ENCODE measurements around the gene RAD23A. TPM values are rescaled to one million over a fixed set of nuclear protein-coding genes. Genes with fewer than 3 reads are reported as not detected.
"Not testable (repeated sequence)": the region's sequence is repeated elsewhere in the genome, so short reads cannot be mapped to it uniquely, and the experiment has no call there.

Gene RAD23A
- 100 to 1,000 TPM in 2 of 3 donors, 10 to 100 TPM in 1; 58.1 to 159 (median 133) TPM for polyA plus RNA-seq

DNA sequence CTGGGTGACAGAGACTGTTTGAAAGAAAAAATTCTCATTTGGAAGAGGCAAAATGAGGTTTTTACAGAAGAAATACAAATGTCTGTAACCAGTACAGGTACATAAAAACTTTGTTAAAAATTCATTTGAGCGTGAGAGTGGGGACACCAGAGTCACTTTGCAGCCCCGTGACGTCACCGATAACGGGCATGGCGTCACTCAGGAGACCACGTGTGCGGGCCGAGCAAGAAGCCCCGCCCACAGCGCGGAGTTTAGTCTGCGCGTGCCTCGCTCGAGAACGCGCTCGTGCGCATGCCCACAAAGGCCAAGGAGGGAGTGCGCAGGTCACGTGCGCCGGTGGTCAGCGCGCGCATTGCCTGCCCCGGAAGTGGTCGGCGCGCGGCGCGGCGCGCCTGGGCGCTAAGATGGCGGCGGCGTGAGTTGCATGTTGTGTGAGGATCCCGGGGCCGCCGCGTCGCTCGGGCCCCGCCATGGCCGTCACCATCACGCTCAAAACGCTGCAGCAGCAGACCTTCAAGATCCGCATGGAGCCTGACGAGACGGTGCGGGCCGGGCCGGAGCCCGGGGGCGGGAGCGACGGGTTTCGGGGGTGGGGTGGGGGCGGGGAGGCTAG lies at the start of gene RAD23A:
RAD23A (plus strand) TSS at position 384 of the 613 bp plus-strand sequence; CDS start at position 471, 87 bp downstream.
- peak within 1 kb of the TSS; percentile 62 for H3K27ac ChIP-seq (ENCODE audit: low read depth, low read length)
- 0 to 1% (median 1%) methylated on average over 61 to 62 of the region's 62 CpGs for WGBS, 3 donors

DNA sequence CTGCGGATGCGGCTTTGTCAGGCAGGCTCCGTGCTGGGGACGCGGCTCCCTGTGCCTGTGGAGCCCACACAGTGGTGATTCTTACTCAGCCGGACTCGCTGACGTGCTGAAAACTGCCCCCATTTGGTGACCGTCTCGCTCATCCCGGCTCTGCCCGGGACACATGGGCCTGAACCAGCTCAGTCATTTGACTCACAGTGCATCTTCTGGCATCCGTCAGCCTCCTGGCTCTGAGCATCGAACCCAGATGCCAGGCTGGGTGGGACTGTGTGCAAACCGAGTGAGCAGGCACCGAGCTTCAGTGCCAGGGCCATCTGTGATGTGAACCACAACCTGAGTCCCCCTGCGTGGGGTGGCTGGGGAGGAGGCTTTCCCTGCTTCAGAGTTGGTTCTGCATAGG lies 49.2 kb upstream of the RAD23A start:
- WGBS, 3 donors, result 93 to 97% (median 96%) methylated on average over 14 to 17 of the region's 17 CpGs
- no peak overlapping the region for H3K27ac ChIP-seq (ENCODE audit: low read depth, low read length)

DNA sequence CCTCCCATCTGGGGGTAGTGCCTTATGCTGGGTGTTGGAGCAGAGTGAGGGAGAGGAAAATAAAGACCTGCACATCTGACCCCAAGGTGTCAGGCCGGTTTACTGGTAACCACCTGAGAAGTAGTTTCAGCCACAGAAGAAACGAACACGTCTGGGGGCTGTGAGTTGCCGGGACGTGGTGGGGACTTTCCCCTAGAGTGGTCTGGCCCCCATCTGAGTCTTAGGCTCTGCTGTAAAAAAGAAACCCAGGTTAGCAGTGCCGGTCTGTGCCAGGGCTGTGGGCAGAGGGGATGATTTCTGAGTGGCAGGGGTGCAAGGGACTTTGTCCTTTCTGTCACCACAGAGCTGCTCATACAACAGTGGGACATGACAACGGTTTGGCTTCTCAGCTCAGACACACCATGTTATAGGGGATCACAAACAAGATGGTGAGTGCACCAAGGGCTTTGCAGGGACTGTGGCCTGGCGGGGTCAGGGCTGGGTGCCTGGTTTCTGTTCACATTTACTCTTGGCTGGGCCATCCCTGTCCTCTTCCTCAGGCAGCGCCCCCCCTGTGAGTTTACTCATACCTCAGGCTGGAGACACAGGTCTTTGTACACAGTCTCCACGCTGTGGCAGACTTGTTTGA lies 45.7 kb upstream of the RAD23A start:
- WGBS, 3 donors, result 88 to 93% (median 93%) methylated on average over 10 of the region's 10 CpGs
- no peak overlapping the region for H3K27ac ChIP-seq (ENCODE audit: low read depth, low read length)

DNA sequence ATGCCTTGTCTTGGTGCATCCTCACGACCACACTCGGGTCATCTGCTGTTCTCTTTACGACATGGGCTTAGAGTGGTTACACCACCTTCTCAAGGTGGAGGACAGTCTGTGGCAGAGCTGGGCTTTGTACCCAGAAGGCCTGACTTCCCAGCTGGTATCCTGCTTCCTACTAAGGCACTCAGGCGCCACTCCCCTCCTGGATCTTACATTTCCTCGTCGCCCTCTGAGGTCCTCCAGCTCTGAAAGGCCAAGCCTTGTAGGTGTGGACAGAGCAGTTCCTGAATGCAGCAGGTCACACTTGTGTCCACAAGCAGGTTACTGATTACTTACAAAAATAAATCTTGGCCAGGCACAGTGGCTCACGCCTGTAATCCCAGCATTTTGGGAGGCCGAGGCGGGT lies 38.5 kb upstream of the RAD23A start:
- H3K27ac ChIP-seq (ENCODE audit: low read depth, low read length), result no peak overlapping the region
- WGBS, 3 donors, result 77 to 89% (median 88%) methylated on average over 9 of the region's 9 CpGs

DNA sequence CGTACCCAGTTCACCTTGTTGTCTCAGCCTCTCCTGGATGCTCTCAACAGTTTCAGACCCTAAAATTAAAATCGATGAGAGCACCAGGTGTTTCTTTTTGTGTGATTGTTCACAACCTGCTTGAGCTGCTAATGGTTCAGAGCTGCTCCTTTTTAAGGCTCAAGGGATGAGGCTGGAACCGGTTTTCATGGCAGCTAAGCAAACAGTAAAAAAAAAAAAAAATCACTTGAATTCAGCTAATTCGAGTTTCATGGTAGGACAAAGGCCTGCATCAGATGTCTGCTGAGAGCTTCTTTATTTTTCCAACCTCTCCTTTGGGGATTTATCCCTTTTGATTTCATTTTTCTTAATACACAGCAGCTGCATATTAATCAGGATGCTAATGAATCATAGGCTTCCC lies 33.1 kb upstream of the RAD23A start:
- H3K27ac ChIP-seq (ENCODE audit: low read depth, low read length), result no peak overlapping the region

DNA sequence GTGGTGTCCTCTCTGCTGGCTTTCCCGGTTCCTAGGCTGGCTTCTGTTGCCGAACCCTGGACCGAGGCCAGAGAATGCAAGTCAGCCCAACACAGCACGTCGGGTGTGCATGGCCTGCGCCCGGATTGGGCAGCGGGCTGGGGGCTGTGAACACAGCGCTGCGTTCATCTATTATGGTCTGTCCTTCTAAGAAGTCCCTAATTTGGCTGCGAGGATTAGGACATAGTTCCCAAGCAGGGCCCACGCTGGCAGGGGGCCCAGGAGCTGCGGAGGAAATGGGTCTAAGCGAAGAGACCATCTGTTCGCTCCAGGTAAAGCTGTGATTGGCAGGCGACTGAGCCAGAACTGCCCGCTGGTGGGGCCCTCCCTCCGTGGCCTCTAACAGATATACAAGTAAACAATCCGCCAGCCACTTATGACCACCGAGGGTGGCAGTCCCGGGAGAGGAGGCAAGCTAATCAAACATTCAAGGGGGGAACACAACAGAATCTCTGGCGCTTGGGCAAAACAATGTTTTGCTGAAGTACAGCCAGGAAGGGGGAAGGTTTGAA lies 32.6 kb upstream of the RAD23A start:
- H3K27ac ChIP-seq (ENCODE audit: low read depth, low read length), result peak overlapping the region; percentile 42
- WGBS, 3 donors, result 3 to 9% (median 6%) methylated on average over 22 of the region's 22 CpGs

More for the DNA sequence above, 33.1 kb upstream of the RAD23A start:
- WGBS, 3 donors, result 36 to 51% (median 50%) methylated on average over 4 of the region's 4 CpGs

DNA sequence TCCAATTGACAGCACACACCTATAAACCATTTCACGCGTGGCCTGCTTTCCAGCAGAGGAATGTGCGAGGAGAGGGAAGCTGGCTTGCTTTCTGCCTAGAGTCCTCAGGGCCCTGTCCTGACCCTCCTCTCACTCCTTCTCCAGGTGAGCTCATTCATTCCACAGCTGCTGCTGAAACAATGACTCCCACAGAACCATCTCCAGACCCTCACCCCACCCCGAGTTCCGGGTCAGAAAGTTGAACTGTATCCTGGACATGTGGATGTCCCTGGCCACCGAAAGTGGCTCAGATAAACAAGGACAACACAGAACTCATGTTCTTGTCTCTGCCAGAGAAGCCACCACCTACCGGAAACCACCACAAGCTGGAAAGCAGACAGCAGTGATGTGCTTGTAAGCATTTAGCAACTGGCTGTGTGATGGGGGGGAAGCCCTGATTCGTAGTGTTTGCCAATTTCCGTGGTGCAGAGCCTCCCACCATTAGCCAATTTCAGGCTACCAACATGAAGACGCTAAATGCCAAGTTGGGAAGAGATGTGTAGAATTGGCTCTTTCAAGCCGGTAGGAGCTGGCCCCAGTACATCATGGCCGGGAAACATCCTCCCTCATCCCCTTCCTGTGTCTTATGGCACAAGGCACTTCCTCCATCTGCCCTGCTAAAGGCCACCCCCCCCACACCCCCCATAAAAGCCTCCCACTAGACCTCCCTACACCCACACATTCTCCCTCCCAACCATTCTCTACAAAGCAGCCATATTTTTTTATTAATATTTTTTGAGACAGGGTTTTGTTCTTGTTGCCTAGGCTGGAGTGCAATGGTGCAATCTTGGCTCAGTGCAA lies 31.6 kb upstream of the RAD23A start:
- WGBS, 3 donors, result 34 to 70% (median 38%) methylated on average over 12 of the region's 12 CpGs
- H3K27ac ChIP-seq (ENCODE audit: low read depth, low read length), result no peak overlapping the region

DNA sequence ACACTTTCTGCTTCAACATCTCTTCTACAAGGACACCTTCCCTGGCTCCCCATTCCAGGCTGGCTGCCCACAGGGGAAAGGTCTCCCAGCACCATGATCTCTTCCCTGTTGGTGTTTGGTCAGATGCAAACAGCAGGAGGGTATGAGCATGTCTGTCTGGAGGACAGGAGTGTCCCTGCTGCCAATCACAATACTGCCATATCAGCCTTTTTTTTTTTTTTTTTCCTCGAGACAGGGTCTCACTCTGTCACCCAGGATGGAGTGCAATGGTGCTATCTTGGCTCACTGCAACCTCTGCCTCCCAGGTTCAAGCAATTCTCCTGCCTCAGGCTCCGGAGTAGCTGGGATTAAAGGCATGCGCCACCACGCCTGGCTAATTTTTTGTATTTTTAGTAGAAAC lies 29.8 kb upstream of the RAD23A start:
- not testable (repeated sequence) for H3K27ac ChIP-seq (ENCODE audit: low read depth, low read length)
- 89 to 97% (median 89%) methylated on average over 4 of the region's 4 CpGs for WGBS, 3 donors

DNA sequence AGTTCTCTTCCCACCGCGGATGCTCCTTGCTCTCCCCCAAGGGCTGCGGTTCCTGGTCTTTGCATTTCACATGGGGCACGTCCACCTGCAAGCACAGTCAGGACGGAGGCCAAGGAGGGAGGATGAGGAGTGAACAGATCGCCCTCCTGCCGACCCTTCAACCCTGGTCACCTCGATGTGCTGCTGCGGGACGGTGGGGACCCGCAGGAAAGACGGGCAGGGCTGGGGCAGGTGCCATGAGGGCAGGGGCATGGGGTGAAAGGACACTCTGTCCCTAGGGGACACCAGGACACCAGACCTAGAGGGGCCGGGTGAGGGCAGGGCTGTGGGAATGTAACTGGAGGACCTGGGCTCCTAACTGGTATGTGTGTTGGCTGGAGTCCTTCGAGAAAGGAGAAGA lies 27.4 kb upstream of the RAD23A start:
- no peak overlapping the region for H3K27ac ChIP-seq (ENCODE audit: low read depth, low read length)
- 92 to 95% (median 95%) methylated on average over 14 of the region's 14 CpGs for WGBS, 3 donors

DNA sequence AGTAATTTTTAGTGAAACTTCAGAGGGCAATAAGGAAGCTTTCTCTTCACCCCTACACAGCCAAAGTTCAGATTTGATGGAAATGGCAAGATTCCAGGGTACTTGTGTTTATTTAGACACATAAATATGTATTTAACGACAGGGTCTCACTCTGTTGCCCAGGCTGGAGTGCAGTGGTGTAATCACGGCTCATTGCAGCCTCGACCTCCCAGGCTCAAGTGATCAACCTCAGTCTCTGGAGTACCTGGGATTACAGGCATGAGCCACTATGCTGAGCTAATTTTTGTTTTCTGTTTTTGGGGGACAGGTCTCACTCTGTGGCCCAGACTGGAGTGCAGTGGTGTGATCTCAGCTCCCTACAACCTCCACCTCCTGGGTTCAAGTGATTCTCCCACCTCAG lies 24.6 kb upstream of the RAD23A start:
- H3K27ac ChIP-seq (ENCODE audit: low read depth, low read length), result no peak overlapping the region
- WGBS, 3 donors, result 54 to 65% (median 62%) methylated on average over 3 of the region's 3 CpGs

DNA sequence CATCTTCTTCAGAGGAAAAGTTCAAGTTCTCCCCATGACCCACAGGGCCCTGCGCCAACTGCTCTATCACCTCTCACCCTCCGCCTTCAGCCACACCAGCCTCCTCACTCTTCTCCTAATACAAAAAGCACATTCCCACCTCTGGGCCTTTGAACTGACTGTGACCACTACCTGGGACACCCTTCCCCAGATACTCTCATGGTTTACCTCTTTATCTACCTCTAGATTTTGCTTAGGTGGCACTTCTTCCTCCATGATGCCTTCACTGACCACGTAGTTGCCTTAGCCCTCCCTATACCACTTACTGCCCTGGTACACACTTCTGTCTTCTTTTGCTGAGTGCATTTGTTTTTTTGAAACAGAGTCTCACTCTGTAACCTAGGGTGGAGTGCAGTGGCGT lies 22.7 kb upstream of the RAD23A start:
- WGBS, 3 donors, result 91 to 99% (median 94%) methylated on average over 4 of the region's 4 CpGs
- no peak overlapping the region for H3K27ac ChIP-seq (ENCODE audit: low read depth, low read length)

DNA sequence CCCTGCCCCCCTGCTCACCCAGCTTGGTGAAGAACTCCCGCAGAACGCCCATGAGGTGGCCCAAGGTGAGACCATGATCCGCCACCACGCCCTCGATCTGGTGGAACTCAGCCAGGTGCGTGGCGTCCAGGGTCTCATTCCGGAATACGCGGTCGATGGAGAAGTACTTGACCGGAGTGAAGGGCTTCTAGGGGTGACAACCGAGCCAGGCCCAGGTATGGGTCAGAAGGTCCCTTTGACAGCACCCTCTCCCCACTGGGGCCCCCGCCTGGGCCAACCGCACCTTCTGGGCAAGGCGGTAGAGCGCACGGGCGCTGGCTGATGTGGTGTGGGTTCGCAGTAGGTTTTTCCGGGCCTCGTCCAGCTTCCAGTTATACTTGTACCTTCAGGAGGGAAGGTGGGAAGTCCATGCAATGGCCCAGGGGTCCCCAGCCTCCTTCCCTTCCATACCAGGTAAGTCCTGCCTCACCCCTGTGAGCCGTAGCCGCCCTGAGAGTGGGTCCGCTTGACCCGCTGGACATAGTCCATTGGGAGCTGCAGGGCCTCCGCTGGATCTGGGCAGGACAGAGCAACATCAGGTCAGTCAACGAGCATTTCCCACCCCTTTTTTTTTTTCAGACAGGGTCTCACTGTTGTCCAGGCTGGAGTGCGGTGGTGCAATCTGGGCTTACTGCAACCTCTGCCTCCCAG lies 20.9 kb upstream of the RAD23A start:
- no peak overlapping the region for H3K27ac ChIP-seq (ENCODE audit: low read depth, low read length)
- whole genome bisulfite sequencing, 3 donors, result 95 to 98% (median 96%) methylated on average over 29 of the region's 29 CpGs

DNA sequence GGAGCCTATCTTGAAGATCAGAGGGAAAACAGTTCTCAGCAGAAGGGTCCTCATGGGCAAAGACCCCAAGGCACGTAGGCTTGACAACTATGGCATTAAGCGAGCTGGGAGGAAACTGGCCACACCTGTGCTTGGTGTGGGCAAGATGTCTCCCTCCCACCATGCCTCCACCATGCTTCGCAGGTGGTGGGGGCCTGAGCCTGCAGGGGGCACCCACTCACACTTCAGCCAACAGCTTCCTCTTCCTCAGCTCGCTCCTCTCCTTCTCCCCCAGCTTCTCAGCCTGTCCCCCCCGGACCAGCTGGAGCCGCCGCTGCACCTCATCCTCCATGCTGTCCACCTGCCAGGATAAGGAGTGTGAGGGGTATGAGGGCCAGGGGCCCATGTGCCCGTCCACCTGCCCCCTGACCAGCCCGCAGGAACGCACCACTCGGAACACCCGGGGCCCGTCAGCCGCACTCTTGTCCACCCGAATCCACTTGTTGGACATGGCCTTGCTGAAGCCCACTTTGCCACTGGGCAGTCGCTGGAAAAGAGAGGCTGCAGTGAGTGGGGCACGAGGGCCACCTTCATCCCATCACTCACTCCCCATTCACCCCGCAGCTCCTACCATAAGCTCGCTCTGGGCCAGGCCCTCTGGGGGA lies 15.5 kb upstream of the RAD23A start:
- 87 to 91% (median 88%) methylated on average over 18 to 19 of the region's 19 CpGs for WGBS, 3 donors
- H3K27ac ChIP-seq (ENCODE audit: low read depth, low read length), result no peak overlapping the region

DNA sequence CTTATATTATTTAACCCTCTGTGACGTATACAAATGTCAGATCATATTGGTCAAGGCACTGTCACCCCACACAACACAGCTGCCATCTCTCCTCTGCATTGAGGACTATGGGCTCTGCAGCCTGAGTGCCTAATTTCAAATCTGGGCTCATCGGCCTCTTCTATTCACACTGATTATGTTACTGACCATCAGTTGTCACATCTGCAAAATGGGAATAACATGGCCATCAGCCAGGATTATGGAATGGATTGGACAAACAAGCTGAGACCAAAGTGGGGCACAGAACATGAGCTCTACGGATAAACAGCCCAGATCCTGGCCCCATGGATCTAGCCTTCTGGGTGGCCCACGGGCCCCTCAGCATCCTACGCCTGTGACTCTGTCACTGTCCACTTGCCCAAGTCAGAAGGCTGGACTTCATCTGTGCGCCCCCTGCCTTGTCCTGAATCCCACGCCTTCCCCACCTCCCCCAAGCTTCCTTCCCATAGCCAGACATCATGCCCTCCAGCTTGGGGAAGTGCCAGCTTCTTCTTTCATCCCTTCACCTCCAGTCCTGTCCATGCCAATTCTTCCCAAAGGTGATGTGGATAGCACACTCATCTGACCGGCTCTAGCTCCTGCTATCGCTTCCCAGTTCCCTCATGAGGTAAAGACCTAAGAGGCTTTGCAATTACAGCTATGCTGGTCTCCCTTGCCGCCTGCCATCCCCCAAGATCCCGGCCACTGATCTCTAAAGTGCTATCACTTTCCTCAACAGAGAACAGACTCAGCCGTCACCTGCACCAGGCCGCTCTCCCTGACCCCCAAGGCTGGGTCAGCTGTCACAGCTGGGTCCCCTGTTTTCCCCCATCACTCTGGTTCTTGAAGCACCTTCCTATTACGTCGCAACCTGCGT lies 13.0 kb upstream of the RAD23A start:
- no peak overlapping the region for H3K27ac ChIP-seq (ENCODE audit: low read depth, low read length)
- WGBS, 3 donors, result 24 to 28% (median 25%) methylated on average over 16 of the region's 16 CpGs

DNA sequence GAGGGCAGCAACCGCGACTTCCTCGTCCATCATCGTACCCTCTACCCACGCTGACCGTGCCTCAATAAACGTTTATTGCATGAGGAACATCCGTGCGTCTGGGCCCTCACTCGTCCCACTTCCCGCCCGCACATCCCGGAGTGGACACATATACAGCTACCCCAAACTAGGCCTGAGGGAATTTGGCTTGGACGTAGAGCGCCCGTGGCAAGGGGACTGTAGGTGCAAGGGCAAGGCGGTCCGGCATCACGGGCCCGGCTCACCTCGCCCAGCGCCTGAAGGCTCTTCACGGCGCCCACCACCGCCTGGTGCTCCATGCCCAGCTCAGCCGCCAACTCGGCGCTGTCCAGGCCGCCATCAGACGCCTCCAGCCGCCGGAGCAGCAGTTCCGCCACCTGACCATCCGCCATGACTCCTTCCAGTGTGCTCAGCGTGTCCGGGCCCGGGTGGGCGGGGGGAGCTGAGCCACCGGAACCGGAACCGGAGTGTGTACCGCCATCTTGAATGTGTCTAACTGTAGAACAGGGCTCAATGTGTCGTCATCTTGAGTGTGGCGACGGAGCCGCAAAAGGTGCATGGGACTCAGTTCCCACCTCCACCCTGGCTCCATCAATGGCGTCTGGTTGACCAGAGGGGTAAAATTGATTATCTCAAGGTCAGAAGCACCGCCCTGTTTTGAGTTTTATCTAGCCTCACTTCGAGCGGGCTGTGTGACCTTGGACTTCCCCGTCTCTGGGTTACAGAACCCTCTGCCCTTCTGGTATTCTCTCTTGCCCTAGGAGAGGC lies 12.2 kb upstream of the RAD23A start, which contains the start of gene FARSA:
FARSA (minus strand) TSS at position 425 of the 786 bp plus-strand sequence; CDS start at position 410, 15 bp downstream.
- no peak within 1 kb of the TSS for H3K27ac ChIP-seq (ENCODE audit: low read depth, low read length)
- WGBS, 3 donors, result 0 to 1% (median 1%) methylated on average over 46 to 51 of the region's 51 CpGs

DNA sequence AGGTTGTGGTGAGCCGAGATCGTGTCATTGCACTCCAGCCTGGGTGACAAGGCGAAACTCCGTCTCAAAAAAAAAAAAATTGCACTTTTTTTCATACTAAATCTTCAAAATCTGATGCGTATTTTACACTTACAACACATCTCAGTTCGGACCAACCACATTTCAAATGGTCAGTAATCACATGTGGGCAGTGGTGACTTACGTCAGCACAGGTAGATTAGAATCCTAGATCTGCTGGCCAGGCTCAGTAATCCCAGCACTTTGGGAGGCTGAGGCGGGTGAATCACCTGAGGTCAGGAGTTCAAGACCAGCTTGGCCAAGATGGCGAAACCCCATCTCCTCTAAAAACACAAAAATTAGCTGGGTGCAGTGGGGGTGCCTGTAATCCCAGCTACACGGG lies 10.6 kb upstream of the RAD23A start:
- 83 to 91% (median 87%) methylated on average over 10 of the region's 10 CpGs for WGBS, 3 donors
- no peak overlapping the region for H3K27ac ChIP-seq (ENCODE audit: low read depth, low read length)
